ENCODE results near the gene CERS6.
"Not testable (repeated sequence)": the region's sequence is repeated elsewhere in the genome, so short reads cannot be mapped to it uniquely, and the experiment has no call there.

Gene CERS6, protein sequence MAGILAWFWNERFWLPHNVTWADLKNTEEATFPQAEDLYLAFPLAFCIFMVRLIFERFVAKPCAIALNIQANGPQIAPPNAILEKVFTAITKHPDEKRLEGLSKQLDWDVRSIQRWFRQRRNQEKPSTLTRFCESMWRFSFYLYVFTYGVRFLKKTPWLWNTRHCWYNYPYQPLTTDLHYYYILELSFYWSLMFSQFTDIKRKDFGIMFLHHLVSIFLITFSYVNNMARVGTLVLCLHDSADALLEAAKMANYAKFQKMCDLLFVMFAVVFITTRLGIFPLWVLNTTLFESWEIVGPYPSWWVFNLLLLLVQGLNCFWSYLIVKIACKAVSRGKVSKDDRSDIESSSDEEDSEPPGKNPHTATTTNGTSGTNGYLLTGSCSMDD

DNA sequence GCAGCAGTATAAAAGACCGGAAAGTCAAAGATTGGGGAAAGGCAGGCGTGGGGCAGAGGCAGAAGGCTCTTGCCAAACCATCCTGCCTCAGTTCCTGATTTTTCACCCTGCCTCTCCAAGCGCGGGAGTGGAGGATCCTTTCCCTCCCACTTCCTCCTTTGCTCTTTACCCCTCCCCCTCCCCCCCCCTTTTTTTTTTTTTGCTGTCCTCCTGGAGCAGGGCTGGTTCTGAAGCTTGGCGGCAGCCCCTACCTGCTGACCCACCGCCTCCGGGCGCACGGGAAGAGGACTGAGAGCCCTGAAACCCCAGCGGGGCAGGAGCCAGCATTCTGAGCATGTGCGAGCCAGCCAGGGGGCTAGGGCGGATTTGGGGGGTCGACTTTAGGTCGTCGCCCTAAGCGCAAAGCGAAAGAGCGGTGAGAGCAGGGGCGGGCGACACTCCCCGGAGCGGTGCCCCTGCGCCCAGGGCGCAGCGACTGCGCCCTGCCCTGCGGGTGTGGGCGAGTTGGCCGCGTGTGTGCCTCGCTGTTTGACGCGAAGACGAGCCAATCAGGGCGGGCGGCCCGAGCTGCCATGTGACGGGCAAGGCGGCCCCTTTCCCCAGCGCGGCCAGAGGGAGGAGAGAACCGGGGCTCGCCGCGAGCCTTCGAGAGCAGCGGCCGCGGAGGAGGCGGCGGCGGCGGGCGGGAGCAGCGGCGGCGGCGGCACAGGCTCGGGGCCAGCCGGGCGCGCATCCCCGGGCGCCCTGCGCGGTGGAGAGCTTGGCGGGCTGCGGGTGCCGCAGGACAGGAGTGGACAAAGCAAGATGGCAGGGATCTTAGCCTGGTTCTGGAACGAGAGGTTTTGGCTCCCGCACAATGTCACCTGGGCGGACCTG lies at the start of gene CERS6:
TSS of gene CERS6 (plus strand) at position 628 of the 876 bp plus-strand sequence. CDS start at position 805, 177 bp downstream.
- DNase-seq (ENCODE audit: low read depth) = peak; percentile 81

DNA sequence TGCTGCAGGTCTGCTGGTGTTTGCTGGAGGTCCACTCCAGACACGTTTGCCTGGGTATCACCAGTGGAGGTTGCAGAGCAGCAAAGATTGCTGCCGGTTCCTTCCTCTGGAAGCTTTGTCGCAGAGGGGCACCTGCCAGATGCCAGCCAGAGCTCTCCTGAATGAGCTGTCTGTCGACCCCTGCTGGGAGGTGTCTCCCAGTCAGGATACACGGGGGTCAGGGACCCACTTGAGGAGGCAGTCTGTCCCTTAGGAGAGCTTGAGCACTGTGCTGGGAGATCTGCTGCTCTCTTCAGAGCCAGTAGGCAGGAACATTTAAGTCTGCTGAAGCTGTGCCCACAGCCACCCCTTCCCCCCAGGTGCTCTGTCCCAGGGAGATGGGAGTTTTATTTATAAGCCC lies 43.8 kb upstream of the CERS6 start:
- not testable (repeated sequence) for DNase-seq (ENCODE audit: low read depth)

DNA sequence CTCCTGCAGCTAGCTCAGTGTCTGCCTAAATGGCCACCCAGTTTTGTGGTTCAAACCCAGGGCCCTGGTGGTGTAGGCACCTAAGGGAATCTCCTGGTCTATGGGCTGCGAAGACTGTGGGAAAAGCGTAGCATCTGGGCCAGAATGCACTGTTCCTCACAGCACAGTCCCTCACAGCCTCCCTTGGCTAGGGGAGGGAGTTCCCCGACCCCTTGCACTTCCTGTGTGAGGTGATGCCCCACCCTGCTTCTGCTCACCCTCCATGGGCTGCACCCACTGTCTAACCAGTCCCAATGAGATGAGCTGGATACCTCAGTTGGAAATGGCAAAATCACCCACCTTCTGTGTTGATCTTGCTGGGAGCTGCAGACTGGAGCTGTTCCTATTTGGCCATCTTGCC lies 43.0 kb upstream of the CERS6 start:
- not testable (repeated sequence) for DNase-seq (ENCODE audit: low read depth)

DNA sequence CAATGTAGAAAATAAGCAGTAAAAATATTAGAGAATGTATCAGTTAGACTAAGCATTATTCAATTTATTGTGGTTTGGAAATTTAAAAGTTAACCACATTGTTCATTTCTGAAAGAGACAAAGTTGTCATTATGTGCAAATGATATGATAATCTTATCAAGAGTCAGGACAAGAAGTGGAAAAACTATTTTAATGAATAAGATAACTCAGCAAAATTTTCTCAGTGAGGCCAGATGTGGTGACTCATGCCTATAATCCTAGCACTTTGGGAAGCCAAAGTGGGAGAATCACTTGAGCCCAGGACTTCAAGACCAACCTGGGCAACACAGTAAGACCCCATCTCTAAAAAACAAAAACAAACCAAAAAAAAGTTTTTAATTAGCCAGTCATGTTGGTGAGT lies 39.5 kb upstream of the CERS6 start:
- no peak for DNase-seq (ENCODE audit: low read depth)

DNA sequence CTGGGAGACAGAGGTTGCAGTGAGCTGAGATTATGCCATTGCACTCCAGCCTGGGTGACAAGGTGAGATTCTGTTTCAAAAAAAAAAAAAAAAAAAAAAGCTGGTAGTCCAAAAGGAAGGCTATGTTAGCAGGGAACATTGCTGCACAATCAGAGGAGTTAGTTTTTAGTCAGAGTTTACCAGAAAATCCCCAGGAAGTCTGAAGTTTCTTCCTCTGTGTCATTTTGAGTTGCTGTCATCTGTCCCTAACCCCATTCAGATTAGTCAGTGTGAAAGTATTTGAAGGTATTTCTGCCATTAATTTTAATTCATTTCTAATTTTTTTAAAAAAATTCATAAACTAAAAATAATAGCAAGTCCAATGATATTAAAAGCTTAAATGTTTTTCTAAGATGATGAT lies 33.5 kb upstream of the CERS6 start:
- no peak for DNase-seq (ENCODE audit: low read depth)

DNA sequence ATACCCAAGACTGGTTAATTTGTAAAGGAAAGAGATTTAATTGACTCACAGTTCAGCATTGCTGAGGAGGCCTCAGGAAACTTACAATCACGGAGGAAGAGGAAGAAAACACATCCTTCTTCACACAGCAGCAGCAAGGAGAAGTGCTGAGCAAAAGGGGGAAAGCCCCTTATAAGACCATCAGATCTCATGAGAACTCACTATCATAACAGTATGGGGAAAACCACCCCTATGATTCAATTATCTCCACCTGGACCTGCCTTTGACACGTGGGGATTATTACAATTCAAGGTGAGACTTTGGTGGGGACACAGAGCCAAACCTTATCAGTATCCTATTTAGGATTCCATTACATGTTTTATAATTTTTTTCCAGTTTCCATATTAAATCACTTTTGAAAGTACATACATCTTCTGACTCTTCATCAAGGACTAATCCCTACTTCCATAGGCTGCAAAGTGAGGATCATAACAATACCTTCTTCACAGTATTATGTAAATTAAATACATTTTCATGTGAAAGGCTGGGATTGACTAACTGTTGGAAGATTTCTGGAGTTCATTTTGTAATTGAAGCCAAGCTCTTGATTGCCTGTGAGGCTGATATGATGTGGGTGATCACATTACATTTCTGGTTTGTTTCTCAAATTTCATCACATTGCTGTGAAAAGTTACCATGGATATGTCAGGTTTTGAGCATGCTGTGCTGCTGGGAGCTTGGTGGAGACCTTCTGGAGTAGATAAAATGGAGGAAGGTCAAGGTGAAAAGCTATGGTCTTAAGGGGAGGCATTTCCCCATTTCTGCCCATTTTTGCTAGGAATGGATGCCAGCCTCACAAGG lies 31.7 kb upstream of the CERS6 start:
- DNase-seq (ENCODE audit: low read depth) = no peak

DNA sequence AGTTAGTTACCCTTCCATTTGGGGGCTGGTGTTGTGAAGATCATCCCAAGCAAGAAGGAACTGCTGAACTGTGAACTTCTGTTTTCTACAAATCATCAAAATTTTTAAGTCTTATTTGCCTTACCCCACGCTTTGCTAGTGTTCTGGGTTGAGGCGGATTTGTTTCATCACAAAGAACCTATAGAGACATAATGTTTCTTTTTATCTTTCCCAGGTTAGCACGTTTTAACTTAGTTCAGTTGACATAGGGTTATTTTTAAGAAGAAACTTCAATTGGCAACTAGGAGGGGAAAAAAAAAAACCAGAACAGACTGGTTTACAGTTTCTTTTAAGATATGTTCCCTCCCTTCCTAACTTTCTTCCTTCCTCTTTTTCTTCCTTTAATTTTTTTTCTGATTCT lies 31.1 kb upstream of the CERS6 start:
- DNase-seq (ENCODE audit: low read depth) = no peak

DNA sequence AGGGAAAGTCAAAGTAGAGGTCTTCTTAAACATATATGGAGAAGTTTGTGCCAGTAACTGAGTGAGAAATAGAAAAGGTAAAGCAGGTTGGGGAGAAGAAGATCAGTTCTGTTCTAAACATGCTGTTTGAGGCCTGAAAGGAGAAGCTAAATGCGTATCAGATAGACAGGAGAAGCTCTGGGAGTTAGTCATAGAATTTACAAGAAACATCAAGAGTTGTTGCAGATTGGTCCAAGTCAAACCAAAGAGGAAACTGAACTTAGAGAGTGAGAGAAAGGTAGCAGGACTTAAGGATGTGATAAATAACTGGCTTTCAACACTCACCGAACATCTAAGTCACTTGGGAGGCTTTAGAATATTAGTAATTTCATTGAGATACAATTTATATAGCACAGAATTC lies 29.2 kb upstream of the CERS6 start:
- DNase-seq (ENCODE audit: low read depth) = no peak

DNA sequence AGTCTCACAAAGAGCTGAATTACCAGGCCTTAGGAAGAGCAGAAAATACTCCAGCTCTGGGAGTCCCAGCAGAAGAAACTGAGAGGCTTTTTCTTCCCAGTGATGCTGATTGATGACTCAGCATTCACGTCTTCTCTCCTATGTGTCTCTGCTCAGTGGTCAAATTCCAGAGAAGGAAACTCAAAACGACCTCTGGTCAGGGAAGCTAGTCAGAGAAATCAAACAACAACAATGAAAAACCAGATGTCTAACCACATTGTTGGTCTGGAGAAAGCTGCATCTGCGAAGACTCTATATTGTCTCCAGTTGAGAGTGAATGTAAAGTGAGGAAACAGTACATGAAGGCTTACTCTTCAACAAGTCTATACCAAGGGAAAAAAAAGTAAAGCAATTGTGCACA lies 28.6 kb upstream of the CERS6 start:
- no peak for DNase-seq (ENCODE audit: low read depth)

DNA sequence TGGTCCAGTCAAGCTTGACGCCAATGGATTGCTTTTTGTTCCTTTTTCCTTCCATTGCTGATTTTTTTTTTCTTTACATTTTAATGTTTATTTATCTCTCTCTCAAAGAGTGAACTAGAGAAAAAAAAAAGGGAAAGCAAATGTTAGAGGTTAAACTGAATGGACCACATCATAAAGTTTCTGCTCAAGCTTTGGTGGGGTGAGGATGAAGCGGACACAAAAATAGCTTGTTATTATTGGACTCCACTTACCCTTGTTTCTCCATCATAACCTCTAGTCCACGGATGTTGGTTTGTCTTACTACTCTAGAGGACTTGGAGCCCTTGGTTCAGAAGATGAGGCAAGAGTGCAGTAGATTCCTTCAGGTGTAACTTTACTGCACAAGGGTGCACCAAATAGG lies 27.6 kb upstream of the CERS6 start:
- no peak for DNase-seq (ENCODE audit: low read depth)

DNA sequence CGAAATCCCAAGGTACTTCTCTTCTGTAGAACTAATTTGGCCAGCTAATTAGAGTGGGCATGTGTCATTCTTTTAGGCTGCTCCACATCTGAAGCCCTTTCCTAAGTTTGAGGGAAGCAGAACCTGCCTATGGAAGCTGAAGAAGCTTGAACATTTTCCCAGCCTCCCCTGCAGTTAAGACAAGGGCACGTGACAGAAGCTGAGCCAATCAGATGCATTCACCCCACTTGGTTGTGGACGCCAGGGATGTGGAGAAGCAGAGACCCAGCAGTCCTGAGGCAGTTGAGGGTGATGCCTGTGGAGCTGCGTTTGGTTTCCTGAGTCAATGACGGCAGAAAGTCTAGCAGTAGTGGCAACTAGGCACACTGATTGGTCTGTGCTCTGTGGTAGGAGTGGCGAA lies 26.1 kb upstream of the CERS6 start:
- DNase-seq (ENCODE audit: low read depth) = no peak

DNA sequence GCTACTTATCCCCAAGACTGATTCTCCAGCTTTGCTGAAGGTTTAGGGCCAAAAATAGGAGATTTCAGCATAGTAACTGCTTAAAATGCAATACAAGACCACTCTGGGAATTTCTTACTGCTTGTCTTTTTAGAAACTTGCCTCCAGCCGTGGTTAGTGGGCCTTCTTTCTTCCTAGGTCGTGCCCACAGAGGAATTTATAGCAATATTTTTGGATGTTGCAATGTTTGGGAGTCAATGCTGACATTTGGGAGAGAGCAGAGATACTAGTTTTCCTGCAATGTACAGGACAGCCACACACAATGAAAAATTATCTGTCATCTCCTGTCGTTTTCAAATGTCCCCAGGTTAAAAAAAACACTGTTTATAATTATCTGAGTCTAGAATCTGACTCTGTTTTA lies 25.6 kb upstream of the CERS6 start:
- no peak for DNase-seq (ENCODE audit: low read depth)

DNA sequence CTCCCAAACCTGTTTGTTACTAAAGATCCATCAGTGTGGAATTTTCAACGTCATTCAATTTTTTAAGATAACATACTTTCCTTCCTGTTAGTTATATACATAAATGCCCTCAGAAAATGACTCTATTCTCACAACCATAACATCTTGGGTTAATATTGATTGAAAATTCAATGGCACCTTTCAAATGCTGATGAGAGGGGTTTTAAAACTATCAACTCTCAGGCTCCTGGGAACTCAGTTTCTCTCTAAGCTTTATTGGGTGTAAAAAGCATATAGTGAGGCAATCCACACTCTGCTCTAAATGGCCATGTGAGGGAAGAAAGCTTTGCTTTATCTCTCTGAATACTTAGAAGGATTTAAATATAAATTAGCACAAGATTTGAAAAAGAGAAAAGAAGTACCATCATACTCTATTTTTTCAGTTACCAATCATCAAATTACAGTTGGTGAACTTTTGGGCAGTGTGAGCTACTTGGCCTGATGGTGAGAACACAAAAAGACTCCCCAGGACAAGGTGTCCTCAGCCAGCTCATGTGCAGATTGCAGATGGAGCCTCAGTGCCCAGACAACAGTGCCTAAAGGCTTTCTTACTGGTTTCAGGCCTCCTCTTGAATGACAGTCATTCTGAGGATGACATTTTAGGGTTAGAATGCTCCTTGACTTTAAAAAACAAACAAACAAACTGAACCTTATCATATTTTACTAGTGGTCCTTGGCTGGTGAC lies 24.6 kb upstream of the CERS6 start:
- no peak for DNase-seq (ENCODE audit: low read depth)

DNA sequence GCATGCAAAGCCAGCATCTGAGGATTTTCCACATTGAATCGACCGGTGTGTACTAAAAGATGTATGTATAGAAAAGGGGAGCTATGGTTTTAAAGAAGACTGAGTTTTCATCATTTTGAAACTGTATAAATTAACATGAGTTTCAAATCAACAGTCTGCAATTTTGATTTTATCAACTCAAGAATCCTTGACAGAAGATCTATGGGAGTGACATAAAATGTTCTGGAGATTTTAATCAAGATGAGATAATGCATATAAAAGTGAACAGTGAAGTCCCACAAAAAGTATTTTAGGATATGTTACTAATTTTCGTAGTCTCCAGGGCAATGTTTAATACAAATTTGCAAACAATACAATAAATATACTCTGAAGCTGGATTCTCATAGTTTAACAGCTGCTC lies 24.0 kb upstream of the CERS6 start:
- no peak for DNase-seq (ENCODE audit: low read depth)

DNA sequence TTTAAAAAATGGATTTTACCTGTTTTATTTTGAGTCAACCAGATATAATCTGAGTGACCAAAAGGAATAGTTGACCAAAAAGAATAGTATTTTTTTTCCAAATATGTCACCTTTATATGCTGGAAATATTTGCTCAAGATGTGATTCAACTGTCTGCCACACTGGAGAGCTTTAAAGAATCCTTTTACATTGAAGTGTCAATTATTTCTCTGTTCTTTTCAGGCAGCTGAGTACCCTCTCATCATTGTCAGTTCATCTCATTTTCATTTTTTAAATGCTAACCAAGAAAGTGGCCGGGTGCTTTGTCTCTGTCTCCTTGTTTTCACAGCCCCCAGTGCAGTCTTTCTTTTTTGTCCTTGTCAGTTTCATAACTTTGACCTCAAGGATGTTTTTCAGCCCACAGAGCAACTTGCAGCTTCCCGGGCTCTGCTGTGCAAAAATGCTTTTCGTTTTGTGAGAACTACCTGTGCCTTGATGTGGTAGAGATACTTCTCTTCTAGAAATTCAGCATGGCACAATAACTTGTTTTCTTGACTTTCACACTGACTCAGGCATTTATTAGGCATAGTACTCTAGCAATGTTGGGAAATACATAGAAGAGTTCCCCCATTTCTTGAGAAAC lies 23.4 kb upstream of the CERS6 start:
- DNase-seq (ENCODE audit: low read depth) = no peak

DNA sequence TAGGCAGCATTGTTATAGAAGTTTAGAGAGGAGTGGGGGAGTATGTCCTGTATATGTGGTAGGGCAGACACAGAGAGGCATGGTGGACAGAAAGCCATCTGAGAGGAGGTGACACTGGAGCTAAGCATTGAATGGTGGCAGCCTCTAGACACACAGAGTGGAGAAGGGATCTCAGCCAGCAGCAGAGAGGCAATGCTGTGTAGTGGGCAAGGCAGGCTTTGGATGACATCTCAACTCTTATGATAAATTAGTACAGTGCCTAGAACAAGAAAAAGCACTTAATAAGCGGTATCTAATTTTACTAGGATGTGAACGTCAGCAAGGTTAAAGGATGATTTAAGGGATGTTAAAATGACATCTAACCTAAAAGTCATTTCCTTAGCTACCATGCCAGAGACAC lies 22.5 kb upstream of the CERS6 start:
- no peak for DNase-seq (ENCODE audit: low read depth)

DNA sequence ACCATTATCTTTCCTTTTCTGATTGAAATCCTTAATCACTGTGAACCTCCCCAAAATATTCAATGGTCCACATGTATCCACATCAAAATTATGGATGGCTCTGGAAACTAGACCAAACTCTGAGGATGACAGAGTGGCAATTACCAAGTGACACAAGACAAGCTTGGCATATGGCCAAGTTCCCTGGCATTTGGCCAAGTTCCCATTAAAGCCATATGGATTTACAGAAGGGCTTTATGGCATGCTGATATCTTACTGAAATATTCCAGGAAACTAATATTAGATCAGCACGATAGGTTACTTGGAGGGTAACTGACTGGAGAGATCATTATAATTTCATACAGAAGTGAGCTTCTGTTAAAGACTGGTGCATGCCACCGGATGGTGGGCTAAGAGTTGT lies 21.9 kb upstream of the CERS6 start:
- no peak for DNase-seq (ENCODE audit: low read depth)

DNA sequence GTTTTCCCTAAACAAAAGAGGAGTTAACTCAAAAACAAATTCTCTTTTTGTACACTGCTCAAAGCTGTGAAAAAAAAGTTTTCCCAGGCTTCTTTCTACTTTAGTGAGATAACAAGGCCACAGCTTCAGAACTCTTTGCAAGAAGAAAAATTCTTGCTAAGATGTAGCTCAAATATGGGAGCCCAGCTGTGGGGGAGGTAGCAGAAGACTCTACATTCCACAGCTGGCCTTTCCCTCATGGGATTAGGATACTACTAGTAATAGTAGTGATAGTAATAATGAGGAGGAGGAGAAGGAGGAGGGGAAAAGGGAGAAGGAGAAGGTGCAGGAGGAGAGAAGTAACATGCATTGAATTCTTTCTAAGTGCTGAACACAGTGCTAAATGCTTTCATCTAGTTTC lies 19.2 kb upstream of the CERS6 start:
- DNase-seq (ENCODE audit: low read depth) = no peak

DNA sequence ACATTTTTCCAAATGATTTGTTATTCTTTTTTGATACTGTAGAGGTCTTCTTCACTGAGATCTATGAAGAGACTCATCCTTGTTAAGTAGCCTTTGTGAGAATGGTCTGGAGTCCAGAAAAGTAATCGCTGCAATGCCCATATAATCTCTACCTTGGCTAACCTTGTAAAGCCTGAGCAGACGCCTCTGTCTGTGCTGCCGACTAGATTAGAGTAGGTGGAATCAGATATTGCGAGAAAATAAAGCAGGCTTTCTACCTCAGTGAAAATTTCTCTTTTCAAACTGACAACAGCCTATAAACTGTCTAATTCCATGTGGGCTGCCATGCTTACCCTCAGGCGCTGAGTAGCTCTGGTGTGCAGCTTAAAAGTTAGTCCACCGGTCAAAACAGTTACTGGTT lies 17.5 kb upstream of the CERS6 start:
- DNase-seq (ENCODE audit: low read depth) = no peak

DNA sequence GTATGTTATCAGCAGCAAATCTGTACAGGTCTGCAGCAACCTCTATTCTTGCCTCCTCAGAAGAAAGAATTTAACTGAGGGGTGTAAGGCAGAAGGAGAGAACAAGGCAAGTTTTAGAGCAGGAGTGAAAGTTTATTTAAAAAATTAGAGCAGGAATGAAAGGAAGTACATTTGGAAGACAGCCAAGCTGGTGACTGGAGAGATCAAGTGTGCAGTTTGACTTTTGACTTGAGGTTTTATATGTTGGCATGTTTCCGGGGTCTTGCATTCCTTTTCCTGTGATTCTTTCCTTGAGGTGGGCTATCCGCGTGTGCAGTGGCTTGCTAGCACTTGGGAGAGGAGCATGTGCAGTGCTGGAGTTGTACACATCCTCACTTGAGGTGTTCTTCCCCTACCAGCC lies 16.5 kb upstream of the CERS6 start:
- no peak for DNase-seq (ENCODE audit: low read depth)

DNA sequence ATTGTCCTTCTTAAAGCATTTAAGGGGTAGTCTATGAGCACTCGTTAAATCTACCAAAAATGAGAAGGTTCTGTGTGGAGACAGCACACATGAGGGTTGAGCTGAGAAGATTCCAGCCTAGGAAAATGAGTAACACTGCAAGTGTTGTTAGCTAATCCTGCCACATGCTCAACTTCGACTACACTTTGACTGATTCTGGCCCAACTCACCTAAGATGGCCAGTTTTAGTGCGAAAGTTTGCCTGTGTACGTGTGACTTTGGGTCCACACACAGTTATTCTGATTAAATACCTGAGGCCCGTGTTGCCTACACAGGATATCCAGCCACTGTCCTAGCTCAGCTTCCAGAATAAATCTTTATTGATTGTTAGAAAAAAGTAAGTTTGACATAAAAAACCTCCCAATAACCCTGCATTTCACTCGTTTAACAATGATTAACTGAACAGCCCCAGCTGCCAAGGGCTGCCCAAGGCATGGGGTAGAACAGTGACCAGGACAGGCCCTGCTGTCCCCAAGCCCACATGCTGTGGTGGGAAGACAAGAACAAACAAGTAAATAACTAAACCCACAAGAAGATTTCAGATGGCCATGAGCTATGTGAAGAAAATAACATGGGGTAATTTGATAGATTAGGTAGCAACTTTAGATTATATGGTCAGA lies 14.7 kb upstream of the CERS6 start:
- DNase-seq (ENCODE audit: low read depth) = no peak
